ENCODE results near the gene OR2T11.

OR2T11 gene

GRCh38 chr1:248618878-248619277 lies 16.0 kb downstream of the OR2T11 start:
- Histone ChIP-seq H3K4me3 (ENCODE audit: low read depth, low read length) (no peak overlapping the region), H3K36me3 (ENCODE audit: control insufficient read depth, insufficient read depth, low read length) (no peaks in the 10 kb centered on the region), H2AFZ (no peak overlapping the region), H3K27ac (no peak overlapping the region), H3K4me2 (ENCODE audit: low read length) (no peak overlapping the region), H3K27me3 (ENCODE audit: control insufficient read depth, insufficient read depth, low read length) (no peaks in the 10 kb centered on the region), H3K9ac (no peak overlapping the region), H3K9me3 (ENCODE audit: control insufficient read depth, low read length) (no peaks in the 10 kb centered on the region), H3K79me2 (no peaks in the 10 kb centered on the region), H3K4me1 (no peaks in the 10 kb centered on the region)
- peak; percentile 44 for TF ChIP-seq CTCF (IDR thresholded peaks at IDR 0.05)

DNA sequence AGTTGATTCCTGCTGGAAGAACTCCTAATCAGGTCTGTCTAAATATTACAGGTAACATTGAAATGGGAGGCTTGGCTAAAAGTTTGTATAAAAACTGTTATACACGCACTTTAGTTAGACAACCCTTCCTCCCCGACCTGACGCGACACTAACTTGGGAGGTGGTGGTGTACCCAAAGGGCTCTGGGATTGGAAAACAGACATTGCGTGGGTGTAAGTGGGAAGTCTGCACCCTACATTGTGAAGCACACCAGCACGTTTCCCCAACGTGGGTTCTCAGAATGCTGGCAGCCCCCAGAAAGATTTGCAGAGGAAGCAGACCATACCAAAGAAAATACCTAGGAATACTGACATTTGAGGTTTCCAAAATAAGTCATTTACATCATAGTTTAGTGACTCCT lies 16.8 kb downstream of the OR2T11 start:
- TF ChIP-seq CTCF (IDR thresholded peaks at IDR 0.05): no peak
- Histone ChIP-seq H3K4me1 (no peaks in the 10 kb centered on the region), H3K9ac (no peak overlapping the region), H2AFZ (no peak overlapping the region), H3K9me3 (ENCODE audit: control insufficient read depth, low read length) (no peaks in the 10 kb centered on the region), H3K4me3 (ENCODE audit: low read depth, low read length) (no peak overlapping the region), H3K27ac (no peak overlapping the region), H3K4me2 (ENCODE audit: low read length) (no peak overlapping the region), H3K79me2 (no peaks in the 10 kb centered on the region), H3K36me3 (ENCODE audit: control insufficient read depth, insufficient read depth, low read length) (no peaks in the 10 kb centered on the region), H3K27me3 (ENCODE audit: control insufficient read depth, insufficient read depth, low read length) (no peaks in the 10 kb centered on the region)

- Histone ChIP-seq H3K27ac (no peak overlapping the region), H3K36me3 (ENCODE audit: control insufficient read depth, insufficient read depth, low read length) (no peaks in the 10 kb centered on the region), H3K9ac (no peak overlapping the region), H3K4me2 (ENCODE audit: low read length) (no peak overlapping the region), H3K4me3 (ENCODE audit: low read depth, low read length) (no peak overlapping the region), H3K79me2 (no peaks in the 10 kb centered on the region), H3K27me3 (ENCODE audit: control insufficient read depth, insufficient read depth, low read length) (no peaks in the 10 kb centered on the region), H2AFZ (no peak overlapping the region), H3K4me1 (no peaks in the 10 kb centered on the region), H3K9me3 (ENCODE audit: control insufficient read depth, low read length) (no peaks in the 10 kb centered on the region)
- TF ChIP-seq CTCF (IDR thresholded peaks at IDR 0.05): no peak
These were observed 21.1 kb downstream of the OR2T11 start for GRCh38 chr1:248613742-248614141.

- no peak overlapping the region for H3K4me3 ChIP-seq (ENCODE audit: low read depth, low read length)
- H3K9ac ChIP-seq: no peak overlapping the region
- H3K27me3 ChIP-seq (ENCODE audit: control insufficient read depth, insufficient read depth, low read length): no peaks in the 10 kb centered on the region
- H3K36me3 ChIP-seq (ENCODE audit: control insufficient read depth, insufficient read depth, low read length): no peaks in the 10 kb centered on the region
- H2AFZ ChIP-seq: no peak overlapping the region
- H3K4me2 ChIP-seq (ENCODE audit: low read length): no peak overlapping the region
- no peaks in the 10 kb centered on the region for H3K79me2 ChIP-seq
- H3K9me3 ChIP-seq (ENCODE audit: control insufficient read depth, low read length): no peaks in the 10 kb centered on the region
- H3K4me1 ChIP-seq: no peaks in the 10 kb centered on the region
- no peak for TF ChIP-seq CTCF (IDR thresholded peaks at IDR 0.05)
- no peak overlapping the region for H3K27ac ChIP-seq
These were observed 22.9 kb downstream of the OR2T11 start for GRCh38 chr1:248611883-248612414.

- H3K79me2 ChIP-seq: no peaks in the 10 kb centered on the region
- H3K27me3 ChIP-seq (ENCODE audit: control insufficient read depth, insufficient read depth, low read length): no peaks in the 10 kb centered on the region
- H2AFZ ChIP-seq: no peak overlapping the region
- no peak overlapping the region for H3K4me2 ChIP-seq (ENCODE audit: low read length)
- no peaks in the 10 kb centered on the region for H3K4me1 ChIP-seq
- H3K9ac ChIP-seq: no peak overlapping the region
- H3K9me3 ChIP-seq (ENCODE audit: control insufficient read depth, low read length): no peaks in the 10 kb centered on the region
- TF ChIP-seq CTCF (IDR thresholded peaks at IDR 0.05): no peak
- no peak overlapping the region for H3K4me3 ChIP-seq (ENCODE audit: low read depth, low read length)
- no peak overlapping the region for H3K27ac ChIP-seq
- no peaks in the 10 kb centered on the region for H3K36me3 ChIP-seq (ENCODE audit: control insufficient read depth, insufficient read depth, low read length)
These were observed 24.6 kb downstream of the OR2T11 start for GRCh38 chr1:248610301-248610700.

Data from parathyroid adenoma (tissue), 2 donors.